GM12801 (cell line): ENCODE measurements around the gene LDB3.

Experiments
- CTCF ChIP-seq: IDR thresholded peaks from one replicate; pipeline ENCODE4 v1.5.1; 2011; ENCODE audit warnings: control low read depth; ENCODE audit not compliant: insufficient read length; ENCODE audit errors: extremely low read depth

Gene LDB3

GRCh38 chr10:86711513-86712316, 43.4 kb downstream of the LDB3 start:
- TF ChIP-seq CTCF, result no peak

- TF ChIP-seq CTCF, result no peak
Measured at GRCh38 chr10:86712317-86712707, 44.0 kb downstream of the LDB3 start.

DNA sequence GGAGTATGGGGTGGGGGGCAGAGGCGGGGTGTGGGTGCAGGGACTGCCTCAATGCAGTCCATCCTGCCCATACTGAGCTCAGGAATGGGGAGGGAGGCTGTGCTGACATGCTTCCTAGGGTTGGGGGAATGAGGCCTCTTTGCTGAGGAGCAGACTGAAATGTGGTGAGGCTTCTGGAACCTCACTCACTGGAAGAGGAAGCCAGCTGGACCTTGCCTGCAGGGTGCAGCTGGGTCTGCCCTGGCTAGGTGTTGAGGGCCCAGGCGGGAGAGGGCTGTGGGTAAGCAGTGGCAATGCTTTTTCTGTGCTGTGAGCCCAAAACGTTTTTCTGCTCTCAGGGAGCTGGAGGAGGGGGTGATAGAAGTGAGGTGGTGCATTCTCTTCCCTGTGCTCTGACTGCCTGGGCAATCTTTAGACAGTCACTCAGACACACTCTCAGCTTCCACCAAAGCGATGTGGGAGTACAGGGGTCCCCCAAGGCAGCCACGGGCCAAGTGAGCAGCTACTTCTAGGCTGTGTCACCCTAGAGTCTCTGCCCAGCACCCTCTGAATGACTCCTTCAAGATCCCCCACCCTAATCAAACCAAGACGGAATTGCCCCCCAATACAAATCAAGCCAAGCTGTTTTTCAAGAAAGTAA, 47.0 kb downstream of the LDB3 start:
- no peak for TF ChIP-seq CTCF

DNA sequence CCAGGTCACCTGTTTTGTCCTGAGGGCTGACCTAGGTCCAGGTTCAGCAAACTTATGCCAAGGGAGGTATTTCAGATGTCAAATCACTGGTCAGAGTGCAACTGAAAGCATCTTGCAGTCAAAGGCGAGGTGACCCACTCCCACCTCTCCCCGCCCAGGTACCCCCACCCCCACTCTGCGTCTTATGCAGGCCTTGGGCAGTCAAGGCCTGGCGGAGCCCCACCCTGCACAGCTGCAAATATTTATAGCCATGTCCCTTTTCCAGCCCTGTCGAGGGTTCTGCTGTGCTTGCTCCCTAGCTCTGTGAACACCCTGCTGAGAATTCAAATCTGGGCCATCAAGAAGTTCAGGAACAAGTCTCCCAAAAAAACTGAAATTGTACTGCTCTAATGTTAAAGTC, 47.5 kb downstream of the LDB3 start:
- TF ChIP-seq CTCF, result no peak

DNA sequence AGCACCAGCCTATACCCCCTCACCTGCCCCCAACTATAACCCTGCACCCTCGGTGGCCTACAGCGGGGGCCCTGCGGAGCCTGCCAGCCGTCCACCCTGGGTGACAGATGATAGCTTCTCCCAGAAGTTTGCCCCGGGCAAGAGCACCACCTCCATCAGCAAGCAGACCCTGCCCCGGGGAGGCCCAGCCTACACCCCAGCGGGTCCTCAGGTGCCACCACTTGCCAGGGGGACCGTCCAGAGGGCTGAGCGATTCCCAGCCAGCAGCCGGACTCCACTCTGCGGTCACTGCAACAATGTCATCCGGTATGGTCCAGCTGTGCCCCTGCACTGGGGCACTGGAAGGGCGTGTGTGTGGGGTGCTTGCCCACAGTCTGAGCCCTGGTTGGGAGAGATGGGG, 48.2 kb downstream of the LDB3 start:
- no peak for TF ChIP-seq CTCF

- TF ChIP-seq CTCF, result no peak
Measured at GRCh38 chr10:86718556-86718955, 50.2 kb downstream of the LDB3 start.

DNA sequence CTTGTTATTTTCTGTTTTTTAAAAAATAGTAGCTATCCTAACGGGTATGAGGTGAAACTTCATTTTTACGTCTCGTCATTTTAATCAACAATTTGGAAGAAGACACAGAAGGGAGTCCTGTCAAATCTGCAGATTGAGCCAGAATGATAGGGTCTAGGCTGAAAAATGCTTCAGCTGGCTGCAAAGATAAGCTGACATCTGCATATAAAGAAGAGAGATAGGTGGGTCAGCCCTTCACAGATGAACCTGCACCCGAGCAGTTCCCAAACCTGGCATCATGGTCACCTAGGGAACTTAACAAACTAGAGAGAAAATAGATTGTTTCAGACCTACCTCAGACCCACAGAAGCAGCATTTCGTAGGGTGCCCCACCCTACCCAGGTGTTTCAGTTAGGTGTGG, 52.9 kb downstream of the LDB3 start:
- TF ChIP-seq CTCF, result no peak
